ENCODE measurements around the gene TBCD. TPM values are rescaled to one million over a fixed set of nuclear protein-coding genes. Genes with fewer than 3 reads are reported as not detected.
A peak's percentile ranks its signal among the peaks of the same experiment; 100 is the strongest.

TBCD gene
- total and polyA plus RNA-seq, 9 of the 15 experiments (the other 6 are each of a cell fraction or from before 2014, with no cell fraction given) = 8.9 to 98.5 (median 28.0) TPM

DNA sequence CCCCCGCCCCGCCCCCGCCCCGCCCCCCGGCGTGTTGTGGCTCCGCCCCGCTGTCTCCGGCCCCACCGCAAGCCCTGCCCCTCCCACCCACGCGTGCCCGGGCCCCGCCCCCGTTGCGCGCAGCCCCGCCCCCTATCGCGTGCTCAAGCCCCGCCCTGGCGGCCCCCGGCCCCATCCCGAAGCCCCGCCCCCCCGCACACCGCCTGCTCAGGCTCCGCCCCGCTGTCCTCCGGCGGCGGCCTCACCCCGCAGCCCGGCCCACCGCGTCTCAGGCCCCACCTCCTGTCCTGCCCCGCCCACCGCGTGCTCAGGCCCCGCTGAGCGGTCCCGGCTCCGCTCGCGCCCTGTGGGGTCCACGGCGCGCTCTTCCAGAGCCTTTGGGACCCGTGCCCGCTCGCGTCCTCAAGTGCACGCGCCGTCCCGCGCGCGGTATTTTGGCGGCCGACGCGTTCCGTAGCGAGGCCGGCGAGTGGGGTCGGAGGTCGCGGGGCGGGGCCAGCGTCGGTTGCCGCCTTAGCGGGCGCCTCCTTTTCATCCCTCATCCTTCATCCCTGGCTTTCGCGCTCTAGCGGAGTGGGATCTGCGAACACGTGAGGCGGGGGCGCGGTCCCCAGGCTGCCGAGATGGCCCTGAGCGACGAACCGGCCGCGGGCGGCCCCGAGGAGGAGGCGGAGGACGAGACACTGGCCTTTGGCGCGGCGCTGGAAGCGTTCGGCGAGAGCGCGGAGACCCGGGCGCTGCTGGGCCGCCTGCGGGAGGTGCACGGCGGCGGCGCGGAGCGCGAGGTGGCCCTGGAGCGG lies at the start of gene TBCD (continued):
- TF ChIP-seq, protein P1, sequence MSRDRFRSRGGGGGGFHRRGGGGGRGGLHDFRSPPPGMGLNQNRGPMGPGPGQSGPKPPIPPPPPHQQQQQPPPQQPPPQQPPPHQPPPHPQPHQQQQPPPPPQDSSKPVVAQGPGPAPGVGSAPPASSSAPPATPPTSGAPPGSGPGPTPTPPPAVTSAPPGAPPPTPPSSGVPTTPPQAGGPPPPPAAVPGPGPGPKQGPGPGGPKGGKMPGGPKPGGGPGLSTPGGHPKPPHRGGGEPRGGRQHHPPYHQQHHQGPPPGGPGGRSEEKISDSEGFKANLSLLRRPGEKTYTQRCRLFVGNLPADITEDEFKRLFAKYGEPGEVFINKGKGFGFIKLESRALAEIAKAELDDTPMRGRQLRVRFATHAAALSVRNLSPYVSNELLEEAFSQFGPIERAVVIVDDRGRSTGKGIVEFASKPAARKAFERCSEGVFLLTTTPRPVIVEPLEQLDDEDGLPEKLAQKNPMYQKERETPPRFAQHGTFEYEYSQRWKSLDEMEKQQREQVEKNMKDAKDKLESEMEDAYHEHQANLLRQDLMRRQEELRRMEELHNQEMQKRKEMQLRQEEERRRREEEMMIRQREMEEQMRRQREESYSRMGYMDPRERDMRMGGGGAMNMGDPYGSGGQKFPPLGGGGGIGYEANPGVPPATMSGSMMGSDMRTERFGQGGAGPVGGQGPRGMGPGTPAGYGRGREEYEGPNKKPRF (IDR thresholded peaks at IDR 0.05; ENCODE audit: low read depth, low read length) = no peak
- TF ChIP-seq FOXP1 (CRISPR knock-in tag; IDR thresholded peaks at IDR 0.05) (peak; percentile 92), TOE1 (IDR thresholded peaks at IDR 0.05; ENCODE audit: borderline replicate concordance) (peak; percentile 93), TOE1 (CRISPR knock-in tag; IDR thresholded peaks at IDR 0.05; ENCODE audit: borderline replicate concordance, low read depth) (no peak), HIVEP1 (CRISPR knock-in tag; IDR thresholded peaks at IDR 0.05) (no peak), FIP1L1 (IDR thresholded peaks at IDR 0.05; ENCODE audit: low read depth, low read length, poor library complexity, severe bottlenecking) (no peak), SP1 (CRISPR knock-in tag; IDR thresholded peaks at IDR 0.05) (peak; percentile 97), DACH1 (IDR thresholded peaks at IDR 0.05; ENCODE audit: partially characterized antibody) (peak; percentile 31), SIN3A (IDR thresholded peaks at IDR 0.05; ENCODE audit: borderline replicate concordance in 2 of 2, control insufficient read depth in 1 of 2, low read depth in 2 of 2, low read length in 2 of 2) (peak; percentile 52 to 61; a peak in 2 of 4 replicates), LCOR (CRISPR knock-in tag; IDR thresholded peaks at IDR 0.05) (peak; percentile 53; the same call in 1 of the 2 replicates), YY1 (IDR thresholded peaks at IDR 0.05; ENCODE audit: borderline replicate concordance in 1 of 3, control insufficient read depth in 1 of 3, extremely low read depth in 1 of 3, insufficient read depth in 3 of 3, insufficient read length in 1 of 3, insufficient replicate concordance in 2 of 3, low read depth in 1 of 3, low read length in 2 of 3) (peak in 1 of 3 experiments; percentile 41), CEBPG (CRISPR knock-in tag; IDR thresholded peaks at IDR 0.05) (peak; percentile 23; the same call in 1 of the 2 replicates), CEBPG (tag; conservative IDR thresholded peaks at IDR 0.05 in 1 of 2, IDR thresholded peaks at IDR 0.05 in 1 of 2) (no peak)
- TF ChIP-seq, protein P2, sequence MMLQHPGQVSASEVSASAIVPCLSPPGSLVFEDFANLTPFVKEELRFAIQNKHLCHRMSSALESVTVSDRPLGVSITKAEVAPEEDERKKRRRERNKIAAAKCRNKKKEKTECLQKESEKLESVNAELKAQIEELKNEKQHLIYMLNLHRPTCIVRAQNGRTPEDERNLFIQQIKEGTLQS (IDR thresholded peaks at IDR 0.05) = no peak
- TF ChIP-seq, protein P2 (CRISPR knock-in tag; conservative IDR thresholded peaks at IDR 0.05) = 0 out of 2 replicates have a peak, but pooled peaks have one; percentile 21
- TF ChIP-seq, protein P3, sequence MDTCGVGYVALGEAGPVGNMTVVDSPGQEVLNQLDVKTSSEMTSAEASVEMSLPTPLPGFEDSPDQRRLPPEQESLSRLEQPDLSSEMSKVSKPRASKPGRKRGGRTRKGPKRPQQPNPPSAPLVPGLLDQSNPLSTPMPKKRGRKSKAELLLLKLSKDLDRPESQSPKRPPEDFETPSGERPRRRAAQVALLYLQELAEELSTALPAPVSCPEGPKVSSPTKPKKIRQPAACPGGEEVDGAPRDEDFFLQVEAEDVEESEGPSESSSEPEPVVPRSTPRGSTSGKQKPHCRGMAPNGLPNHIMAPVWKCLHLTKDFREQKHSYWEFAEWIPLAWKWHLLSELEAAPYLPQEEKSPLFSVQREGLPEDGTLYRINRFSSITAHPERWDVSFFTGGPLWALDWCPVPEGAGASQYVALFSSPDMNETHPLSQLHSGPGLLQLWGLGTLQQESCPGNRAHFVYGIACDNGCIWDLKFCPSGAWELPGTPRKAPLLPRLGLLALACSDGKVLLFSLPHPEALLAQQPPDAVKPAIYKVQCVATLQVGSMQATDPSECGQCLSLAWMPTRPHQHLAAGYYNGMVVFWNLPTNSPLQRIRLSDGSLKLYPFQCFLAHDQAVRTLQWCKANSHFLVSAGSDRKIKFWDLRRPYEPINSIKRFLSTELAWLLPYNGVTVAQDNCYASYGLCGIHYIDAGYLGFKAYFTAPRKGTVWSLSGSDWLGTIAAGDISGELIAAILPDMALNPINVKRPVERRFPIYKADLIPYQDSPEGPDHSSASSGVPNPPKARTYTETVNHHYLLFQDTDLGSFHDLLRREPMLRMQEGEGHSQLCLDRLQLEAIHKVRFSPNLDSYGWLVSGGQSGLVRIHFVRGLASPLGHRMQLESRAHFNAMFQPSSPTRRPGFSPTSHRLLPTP (IDR thresholded peaks at IDR 0.05; ENCODE audit: borderline replicate concordance, extremely low read depth, insufficient read length) = no peak
